ENCODE results near the gene ABI1.
A peak's percentile ranks its signal among the peaks of the same experiment; 100 is the strongest.

The ABI1 gene

DNA sequence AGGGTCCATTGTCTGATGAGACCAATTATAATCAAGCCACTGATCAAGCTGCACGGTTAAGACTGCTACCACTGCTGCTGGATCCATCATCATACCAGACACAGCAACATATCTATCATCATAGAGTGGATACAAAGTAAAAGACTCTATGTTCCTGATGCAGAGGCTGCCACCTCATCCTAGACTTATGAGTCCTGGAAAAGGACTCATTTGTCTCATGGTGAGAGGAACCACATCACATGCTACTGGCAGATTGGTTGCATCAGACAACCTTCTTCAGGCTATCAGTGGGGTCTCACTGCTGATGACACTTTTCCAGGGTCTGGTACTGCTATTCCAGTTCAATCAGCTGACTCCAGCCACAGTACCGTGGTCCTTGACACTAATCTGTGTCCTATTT is 79.0 kb downstream of the ABI1 start:
- intact Hi-C loops (cut with DNase I) = no loop called here

DNA sequence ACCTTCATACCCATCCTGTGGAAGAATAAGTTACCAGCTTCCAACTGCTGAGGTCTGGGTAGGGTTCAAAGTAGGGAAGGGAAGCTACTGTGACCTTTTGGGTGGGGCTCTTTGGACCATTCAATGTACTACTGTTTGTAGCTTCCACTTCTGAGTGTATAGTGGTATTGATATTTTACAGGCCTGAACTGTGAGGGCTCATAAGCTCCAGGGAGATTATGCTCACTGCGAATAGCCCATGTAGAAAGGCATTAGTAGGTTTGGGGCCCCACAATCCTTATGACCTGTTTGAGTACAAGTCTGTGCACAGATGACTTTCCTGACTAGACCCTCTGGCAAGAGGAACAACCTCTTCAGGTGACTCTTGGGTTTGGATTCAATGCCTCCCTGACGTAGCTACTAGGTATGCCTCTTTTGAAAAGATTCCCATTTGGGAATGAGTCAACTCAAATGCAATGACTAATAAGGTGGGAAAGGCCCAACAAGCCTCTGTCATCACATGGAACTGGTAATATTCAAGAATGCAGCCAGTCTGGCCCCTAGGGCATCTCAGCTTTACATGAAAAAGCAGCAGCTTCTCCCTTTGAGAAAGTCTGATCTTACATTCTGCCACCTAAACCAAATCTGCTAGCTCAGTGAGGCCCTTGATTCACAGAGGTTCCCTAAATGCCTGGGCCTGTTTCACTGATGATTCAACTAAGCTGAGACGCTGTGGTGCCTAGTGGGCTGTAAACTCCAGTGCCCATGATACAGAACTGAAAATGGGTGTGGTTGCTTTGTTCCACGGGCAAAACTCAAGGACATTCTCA is 79.8 kb downstream of the ABI1 start:
- peak in 2 of 42 donors; percentile 5 to 58 for DNase-seq

More for the DNA sequence above, 79.0 kb downstream of the ABI1 start:
- no peak for DNase-seq

DNA sequence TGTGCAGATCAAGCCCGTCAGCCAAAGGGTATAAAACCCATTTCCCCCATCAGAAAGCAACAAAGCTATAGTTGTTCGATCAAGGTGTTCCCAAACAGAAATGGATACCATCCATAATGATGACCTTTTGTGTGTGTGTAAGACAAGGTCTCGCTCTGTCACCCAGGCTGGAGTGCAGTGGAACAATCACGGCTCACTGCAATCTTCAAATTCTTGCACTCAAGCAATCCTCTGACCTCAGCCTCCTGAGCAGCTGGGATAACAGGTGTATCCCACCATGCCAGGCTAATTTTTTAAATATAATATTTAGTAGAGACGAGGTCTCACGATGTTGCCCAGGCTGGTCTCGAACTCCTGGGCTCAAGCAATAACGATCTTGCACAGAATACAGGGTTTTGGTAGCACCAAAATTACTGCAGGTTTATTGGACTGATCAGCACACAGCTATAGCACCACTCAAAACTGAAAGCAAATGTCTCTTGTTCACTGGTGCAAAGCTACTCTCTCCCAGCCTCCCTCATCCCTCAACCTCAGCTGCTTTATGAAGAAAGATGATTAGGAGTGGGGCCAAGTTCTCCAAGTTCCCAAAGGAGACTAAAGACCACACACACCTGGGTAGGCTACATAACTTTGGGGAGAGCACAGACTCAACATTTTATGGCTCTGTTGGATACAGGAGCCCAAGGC is 80.5 kb downstream of the ABI1 start:
- no peak for DNase-seq
- intact Hi-C loops (cut with DNase I) = no loop called here

More for the DNA sequence above, 79.8 kb downstream of the ABI1 start:
- intact Hi-C loops (cut with DNase I) = no loop called here

GRCh38 chr10:26779176-26779860 is 81.4 kb downstream of the ABI1 start:
- no peak for DNase-seq
- intact Hi-C loops (cut with DNase I) = no loop called here

- intact Hi-C loops (cut with DNase I) = no loop called here
- DNase-seq = no peak
Measured at GRCh38 chr10:26777686-26778085, 83.1 kb downstream of the ABI1 start.

- intact Hi-C loops (cut with DNase I) = no loop called here
- no peak for DNase-seq
Measured at GRCh38 chr10:26776258-26776657, 84.5 kb downstream of the ABI1 start.

- intact Hi-C loops (cut with DNase I) = no loop called here
- DNase-seq = no peak
Measured at GRCh38 chr10:26773633-26774032, 87.1 kb downstream of the ABI1 start.

DNA sequence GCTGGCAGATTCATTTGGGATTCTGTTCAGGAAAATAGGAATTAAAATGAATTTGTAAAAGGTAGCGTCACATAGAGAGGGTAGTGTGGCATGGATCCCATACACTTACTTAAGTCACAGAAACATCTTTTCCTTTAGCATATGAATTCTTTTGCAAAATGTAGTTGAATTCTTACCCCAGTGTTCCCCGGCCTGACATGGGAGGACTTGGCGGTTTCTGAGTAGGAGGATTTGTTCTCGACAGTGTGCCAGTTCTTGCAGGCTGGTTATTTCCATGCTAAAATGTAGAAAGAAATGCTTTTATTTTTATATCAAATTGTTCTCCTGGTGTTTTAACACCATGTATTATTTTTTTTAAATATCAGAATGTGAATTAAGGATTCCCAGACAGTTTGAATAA is 90.7 kb downstream of the ABI1 start:
- intact Hi-C loops (cut with DNase I) = no loop called here
- peak in 33 of 42 donors; percentile 17 to 81 (median 50) for DNase-seq

- intact Hi-C loops (cut with DNase I) = no loop called here
- DNase-seq = no peak
Measured at GRCh38 chr10:26765549-26765948, 95.2 kb downstream of the ABI1 start.

GRCh38 chr10:26759008-26759407 is 101.8 kb downstream of the ABI1 start:
- no peak for DNase-seq
- intact Hi-C loops (cut with DNase I) = no loop called here

GRCh38 chr10:26755443-26755903 is 105.3 kb downstream of the ABI1 start:
- intact Hi-C loops (cut with DNase I) = no loop called here
- DNase-seq = peak in 2 of 42 donors; percentile 13 to 15

- intact Hi-C loops (cut with DNase I) = no loop called here
- no peak for DNase-seq
Measured at GRCh38 chr10:26746061-26746460, 114.7 kb downstream of the ABI1 start.

GRCh38 chr10:26743841-26744240 is 116.9 kb downstream of the ABI1 start:
- intact Hi-C loops (cut with DNase I) = no loop called here

GRCh38 chr10:26743091-26743490 is 117.7 kb downstream of the ABI1 start:
- peak in 1 of 42 donors; percentile 29 for DNase-seq
- intact Hi-C loops (cut with DNase I) = no loop called here

More at GRCh38 chr10:26743841-26744240, 116.9 kb downstream of the ABI1 start:
- DNase-seq = no peak

DNA sequence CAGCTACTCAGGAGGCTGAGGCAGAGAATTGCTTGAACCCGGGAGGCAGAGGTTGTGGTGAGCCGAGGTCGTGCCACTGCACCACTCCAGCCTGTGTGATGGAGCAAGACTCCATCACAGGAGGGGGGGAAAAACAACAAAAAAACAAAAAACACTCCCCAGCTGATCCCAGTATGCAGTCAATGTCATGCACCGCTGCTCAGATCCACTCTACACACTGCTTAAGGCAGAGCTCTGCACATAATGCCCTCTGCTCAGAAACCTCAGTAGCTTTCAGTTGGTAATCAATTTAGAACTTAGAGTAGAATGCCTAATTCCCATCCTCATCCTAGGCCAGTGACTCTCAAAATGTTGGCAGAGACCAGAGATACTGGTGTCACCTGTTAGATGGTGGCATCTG is 119.4 kb downstream of the ABI1 start:
- no peak for DNase-seq
- intact Hi-C loops (cut with DNase I) = no loop called here

DNA sequence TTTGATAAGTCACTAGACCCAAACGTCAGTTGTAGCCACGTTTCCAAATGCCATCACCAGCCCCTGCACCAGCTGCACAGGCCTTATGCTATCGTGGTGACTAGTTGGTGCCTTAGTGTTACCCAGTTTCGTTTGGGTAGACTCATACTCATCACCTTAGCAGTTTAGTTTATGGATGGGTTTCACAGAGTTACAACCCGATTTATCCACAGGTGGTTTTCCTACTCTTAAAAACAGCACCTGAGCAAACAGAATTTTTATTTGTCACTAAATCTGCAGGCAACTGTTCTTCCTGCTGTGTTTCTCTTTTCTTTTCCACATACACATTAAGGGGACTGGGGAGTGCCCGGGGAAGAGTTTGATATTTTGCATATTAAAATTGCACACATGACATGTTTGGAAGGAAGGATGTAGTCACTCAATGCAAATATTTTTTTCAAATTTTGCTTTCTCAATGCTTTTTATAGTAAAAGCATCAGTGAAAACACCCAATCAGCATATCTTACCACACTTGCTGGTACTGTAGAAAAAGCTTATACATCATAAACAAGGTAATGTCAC is 121.6 kb downstream of the ABI1 start:
- intact Hi-C loops (cut with DNase I) = no loop called here
- DNase-seq = peak in 1 of 42 donors; percentile 31

GRCh38 chr10:26738301-26738911 is 122.4 kb downstream of the ABI1 start:
- no peak for DNase-seq
- intact Hi-C loops (cut with DNase I) = no loop called here

GRCh38 chr10:26737730-26738129 is 123.0 kb downstream of the ABI1 start:
- intact Hi-C loops (cut with DNase I) = no loop called here
- peak in 21 of 42 donors; percentile 12 to 66 (median 37) for DNase-seq

GRCh38 chr10:26735435-26735834 is 125.3 kb downstream of the ABI1 start:
- peak in 1 of 42 donors; percentile 25 for DNase-seq
- intact Hi-C loops (cut with DNase I) = no loop called here

All from head of caudate nucleus (tissue), 42 donors.